OCI-LY3 (cell line): ENCODE results near the gene PREX1.

ENCODE experiments used
- EZH2phosphoT487 ChIP-seq: fragments of 200-600 bp; shearing (Covaris generic); IDR thresholded peaks from 2 replicates; pipeline ENCODE4 v1.6.1; 2018; ENCODE audit warnings: antibody characterized with exemption, mixed run types, low read depth
- TF ChIP-seq, protein P1 (sequence below): fragments of 200-600, 300-600 bp; sonication (generic); IDR thresholded peaks from 2 replicates; pipeline ENCODE4 v1.5.1; 2014; ENCODE audit warnings: antibody characterized with exemption, low read length, low read depth

- TF ChIP-seq, protein P1, sequence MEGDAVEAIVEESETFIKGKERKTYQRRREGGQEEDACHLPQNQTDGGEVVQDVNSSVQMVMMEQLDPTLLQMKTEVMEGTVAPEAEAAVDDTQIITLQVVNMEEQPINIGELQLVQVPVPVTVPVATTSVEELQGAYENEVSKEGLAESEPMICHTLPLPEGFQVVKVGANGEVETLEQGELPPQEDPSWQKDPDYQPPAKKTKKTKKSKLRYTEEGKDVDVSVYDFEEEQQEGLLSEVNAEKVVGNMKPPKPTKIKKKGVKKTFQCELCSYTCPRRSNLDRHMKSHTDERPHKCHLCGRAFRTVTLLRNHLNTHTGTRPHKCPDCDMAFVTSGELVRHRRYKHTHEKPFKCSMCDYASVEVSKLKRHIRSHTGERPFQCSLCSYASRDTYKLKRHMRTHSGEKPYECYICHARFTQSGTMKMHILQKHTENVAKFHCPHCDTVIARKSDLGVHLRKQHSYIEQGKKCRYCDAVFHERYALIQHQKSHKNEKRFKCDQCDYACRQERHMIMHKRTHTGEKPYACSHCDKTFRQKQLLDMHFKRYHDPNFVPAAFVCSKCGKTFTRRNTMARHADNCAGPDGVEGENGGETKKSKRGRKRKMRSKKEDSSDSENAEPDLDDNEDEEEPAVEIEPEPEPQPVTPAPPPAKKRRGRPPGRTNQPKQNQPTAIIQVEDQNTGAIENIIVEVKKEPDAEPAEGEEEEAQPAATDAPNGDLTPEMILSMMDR, result peak; percentile 32
- no peak for TF ChIP-seq EZH2phosphoT487
Measured at GRCh38 chr20:48578397-48579098, 249.3 kb downstream of the PREX1 start.
